ENCODE data around the gene NPIPB12.
"Not testable (repeated sequence)": the region's sequence is repeated elsewhere in the genome, so short reads cannot be mapped to it uniquely, and the experiment has no call there.

NPIPB12 gene

DNA sequence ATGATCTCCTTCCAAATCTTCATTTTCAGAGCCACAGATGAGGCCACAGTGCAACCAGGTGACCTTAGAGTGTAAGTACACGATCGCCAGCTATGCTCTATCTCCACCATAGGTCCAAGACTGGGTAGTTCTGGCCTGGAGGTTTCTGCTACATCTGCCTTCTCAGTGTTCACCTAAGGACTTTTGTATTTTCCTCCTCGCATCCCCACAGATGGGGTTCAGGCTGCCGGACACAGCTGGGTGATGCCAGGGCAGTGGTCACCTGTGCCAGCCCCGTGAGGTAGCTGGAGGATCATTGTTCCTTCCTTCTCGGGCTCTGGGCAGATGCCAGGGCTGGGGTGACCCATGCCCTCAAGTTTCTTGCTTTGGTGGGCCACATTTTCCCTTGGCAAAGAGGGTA is at the start of gene NPIPB12:
TSS of gene NPIPB12 (minus strand) at position 101 of the 400 bp plus-strand sequence.
- H3K4me3 ChIP-seq (ENCODE audit: low read depth, low read length) = not testable (repeated sequence)

DNA sequence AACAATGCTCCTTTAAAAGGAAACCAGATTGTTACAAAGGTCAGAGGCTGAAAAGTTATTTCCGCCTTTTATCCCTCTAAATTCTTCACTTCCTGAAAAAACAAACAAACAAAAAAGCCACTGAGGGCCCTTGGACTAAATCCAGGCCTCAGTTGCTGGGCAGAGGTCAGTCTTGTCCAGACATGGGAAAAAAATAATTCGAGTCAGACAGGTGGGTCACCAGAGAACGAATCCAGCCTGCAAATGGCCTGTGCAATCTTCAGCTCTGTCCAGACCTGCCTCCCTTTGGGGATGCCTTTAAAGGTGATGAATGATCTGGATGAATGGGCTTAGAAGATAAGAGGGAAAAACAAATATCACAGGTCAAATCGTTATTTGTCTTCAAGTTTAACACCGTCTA is 15.3 kb upstream of the NPIPB12 start:
- not testable (repeated sequence) for H3K4me3 ChIP-seq (ENCODE audit: low read depth, low read length)

DNA sequence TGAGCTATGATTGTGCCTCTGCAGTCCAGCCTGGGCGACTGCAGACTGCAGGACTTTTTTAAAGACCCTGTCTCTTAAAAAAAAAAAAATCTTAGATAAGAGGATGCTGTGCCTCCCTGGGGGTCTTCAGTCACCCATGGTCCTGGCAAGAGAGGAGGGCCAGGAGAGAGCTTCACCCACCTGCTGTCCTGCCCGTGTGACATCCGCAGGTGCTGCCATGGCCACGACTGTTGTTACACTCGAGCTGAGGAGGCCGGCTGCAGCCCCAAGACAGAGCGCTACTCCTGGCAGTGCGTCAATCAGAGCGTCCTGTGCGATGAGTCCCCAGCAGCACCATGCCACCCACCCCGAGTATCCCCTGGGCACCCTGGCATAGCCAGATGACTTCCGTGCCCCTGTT is 23.9 kb downstream of the NPIPB12 start:
- H3K4me3 ChIP-seq (ENCODE audit: low read depth, low read length) = not testable (repeated sequence)

DNA sequence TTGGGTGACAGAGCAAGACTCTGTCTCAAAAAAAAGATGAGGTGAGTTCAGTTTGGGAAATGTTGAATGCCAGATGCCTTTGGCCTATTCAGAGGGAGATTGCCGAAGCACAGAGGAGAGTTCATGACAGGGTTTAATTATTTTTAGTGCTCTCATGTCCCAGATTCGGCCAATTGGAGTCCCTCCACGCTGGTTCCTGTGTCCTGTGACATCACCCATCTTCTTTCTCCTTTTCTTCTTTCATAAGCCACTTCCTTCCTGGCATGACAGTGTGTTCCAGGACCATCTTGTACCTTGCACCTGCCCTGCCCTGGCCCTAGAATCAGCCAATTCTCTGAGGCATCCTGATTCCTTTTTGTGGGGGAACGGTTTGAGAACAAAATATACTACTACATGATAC is 34.1 kb downstream of the NPIPB12 start:
- not testable (repeated sequence) for H3K4me3 ChIP-seq (ENCODE audit: low read depth, low read length)

DNA sequence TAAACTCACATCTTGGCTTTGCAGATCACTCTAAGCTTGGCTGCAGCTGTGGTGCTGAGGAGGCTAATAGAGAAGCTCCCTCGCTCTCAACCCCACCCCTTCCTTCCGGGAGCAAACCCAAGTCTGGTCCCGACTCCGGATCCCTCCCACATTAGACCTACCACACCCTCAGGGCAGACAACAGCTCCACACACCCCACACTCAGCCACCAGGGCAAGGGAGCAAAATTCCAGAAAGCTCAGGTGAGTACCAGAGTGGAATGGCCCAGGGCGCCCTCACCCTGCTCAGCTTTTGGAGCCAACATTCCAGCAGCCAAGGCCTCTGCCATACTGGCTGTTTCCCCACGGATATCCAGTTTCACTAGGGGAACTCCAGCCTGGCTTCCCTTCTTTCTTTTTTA is 36.5 kb downstream of the NPIPB12 start:
- not testable (repeated sequence) for H3K4me3 ChIP-seq (ENCODE audit: low read depth, low read length)

DNA sequence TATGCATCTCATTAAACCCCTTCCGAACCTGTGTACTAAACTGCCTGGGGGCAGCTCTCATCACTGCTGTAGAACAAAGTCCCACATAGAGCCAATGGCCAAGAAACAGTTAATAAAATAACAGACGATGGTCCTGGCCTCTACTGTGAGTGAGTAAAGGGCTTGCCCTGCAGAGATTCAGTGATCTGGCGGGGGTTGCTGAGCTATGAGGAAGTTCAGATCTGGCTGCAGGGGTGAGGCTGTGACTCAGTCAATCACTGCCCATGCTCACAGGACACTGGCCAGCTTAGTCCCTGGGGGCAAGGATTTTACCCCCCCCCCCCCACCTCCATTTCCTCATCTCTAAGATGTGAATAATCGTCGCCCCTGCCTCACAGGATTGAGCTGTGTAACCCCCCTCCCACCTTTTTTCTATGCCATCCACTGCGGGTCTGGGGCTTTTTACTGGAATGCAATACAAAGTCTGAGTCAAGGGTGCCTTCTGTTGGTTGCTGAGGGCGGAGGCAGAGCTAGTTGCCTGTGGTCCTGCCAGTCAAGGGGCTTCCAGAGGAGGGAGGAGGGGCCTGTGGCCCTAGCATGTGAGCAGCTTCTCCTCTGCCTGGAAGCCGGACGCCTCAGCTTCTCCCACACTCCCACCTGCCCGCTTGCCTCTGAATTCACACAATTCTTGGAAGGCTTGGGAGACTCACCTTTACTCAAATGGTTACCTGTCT is 38.4 kb downstream of the NPIPB12 start:
- H3K4me3 ChIP-seq (ENCODE audit: low read depth, low read length) = not testable (repeated sequence)

DNA sequence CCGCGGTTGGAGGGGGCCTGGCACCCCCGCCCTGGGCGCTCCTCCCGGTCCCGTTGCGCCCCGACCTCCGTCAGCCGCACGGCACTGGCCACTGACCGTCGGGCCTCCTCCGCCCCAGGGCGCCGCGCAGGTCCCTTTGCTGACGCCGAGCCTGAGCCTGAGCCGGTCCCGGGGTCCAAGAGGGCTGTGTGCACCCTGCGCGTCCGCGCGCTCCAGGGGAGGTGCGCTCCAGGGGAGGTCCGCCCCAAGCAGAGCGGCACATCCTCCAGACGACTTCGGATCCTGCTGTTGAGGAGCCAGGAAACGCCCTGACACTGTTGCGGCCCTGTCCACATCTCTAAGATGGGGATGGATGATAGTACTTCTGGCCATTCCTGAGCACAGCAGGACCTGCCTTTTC is 39.3 kb downstream of the NPIPB12 start:
- not testable (repeated sequence) for H3K4me3 ChIP-seq (ENCODE audit: low read depth, low read length)

DNA sequence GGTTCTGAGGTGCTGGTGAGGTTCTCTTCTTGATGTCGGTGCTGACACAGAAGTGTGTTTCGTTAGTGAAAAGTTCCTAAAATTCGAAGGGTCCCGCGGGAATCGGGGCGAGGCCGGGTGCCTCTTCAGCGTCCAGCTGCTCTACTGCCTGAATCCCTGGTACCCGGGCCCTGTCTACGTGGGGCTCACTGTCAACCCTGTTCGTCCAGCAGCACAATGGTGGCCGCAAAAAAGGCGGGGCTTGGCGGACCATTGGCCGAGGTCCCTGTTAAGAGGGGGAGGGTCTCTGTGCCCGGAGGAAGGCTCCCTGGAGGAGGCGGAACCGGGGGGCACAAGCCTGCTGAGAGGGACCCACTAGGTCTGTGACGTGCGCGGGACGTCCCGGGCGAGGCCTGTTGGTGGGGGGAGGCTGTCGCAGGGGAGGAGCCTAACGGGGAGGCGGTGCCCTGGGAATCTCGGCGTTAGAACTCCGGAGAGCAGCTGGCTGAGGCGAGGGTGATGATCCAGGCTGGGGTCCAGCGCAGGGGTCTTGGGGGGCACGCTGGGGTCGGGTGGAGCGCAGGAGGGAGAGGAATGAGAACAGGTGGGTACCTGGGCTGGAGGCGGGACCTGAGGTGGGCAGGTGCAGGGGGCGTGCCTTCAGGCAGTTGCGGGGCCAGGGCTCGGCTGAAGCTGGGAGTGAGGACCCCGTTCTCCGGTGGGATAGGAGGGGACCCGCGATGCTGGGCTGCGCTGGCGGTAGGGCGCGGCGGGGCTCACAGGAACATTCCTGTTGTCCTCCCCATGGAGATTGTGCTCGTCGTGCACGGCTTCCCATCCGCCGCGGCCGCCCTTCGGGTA is 40.0 kb downstream of the NPIPB12 start:
- not testable (repeated sequence) for H3K4me3 ChIP-seq (ENCODE audit: low read depth, low read length)

DNA sequence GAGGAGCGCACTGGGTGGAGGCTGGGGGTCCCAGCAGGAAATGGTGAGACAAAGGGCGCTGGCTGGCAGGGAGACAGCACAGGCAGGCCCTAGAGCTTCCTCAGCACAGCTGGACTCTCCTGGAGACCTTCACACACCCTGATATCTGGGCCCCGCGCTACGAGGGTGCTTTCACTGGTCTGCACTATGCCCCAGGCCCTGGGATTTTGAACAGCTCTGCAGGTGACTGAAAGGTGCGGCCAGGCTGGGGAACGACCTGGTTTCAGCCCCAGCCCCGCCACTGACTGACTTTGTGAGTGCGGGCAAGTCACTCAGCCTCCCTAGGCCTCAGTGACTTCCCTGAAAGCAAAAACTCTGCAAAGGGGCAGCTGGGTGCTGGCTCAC is 45.6 kb downstream of the NPIPB12 start:
- H3K4me3 ChIP-seq (ENCODE audit: low read depth, low read length) = not testable (repeated sequence)

DNA sequence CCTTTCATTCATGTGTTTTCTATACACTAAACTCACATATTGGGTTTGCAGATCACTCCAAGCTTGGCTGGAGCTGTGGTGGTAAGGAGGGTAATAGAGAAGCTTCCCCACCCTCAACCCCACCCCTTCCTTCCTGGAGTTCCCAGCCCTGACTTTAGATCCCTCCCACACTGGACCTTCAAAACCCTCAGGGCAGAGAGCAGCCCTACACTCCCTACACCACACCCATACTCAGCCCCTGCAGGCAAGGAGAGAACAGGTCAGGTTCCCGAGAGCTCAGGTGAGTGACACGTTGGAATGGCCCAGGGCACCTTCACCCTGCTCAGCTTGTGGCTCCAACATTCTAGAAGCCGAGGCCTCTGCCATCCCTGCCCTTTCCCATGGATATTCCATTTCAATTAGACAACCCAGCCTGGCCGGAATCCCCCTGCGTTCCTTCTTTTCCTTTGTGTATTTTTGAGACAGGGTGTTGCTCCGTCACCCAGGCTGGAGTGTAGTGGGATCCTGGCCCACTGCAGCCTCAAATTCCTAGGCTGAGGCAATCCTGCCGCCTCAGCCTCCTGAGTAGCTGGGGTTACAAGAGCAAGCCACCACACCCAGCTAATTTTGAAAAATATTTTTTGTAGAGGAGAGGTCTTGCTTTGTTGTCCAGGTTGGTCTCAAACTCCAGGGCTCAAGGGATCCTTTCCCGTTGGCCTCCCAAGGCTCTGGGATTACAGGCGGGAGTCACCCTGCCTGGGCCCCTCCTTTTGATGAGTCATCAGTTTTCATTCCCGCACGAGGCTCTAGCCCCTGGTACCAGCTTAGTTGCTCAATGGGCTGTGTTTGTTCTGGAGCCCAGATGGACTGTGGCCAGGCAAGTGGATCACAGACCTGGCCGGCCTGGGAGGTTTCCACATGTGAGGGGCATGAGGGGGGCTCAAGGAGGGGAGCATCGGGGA is 46.2 kb downstream of the NPIPB12 start, which contains the start of gene SULT1A4:
TSS of gene SULT1A4 (plus strand) at position 208 of the 941 bp plus-strand sequence. CDS start 1,473 bp downstream, outside the sequence.
- not testable (repeated sequence) for H3K4me3 ChIP-seq (ENCODE audit: low read depth, low read length)

DNA sequence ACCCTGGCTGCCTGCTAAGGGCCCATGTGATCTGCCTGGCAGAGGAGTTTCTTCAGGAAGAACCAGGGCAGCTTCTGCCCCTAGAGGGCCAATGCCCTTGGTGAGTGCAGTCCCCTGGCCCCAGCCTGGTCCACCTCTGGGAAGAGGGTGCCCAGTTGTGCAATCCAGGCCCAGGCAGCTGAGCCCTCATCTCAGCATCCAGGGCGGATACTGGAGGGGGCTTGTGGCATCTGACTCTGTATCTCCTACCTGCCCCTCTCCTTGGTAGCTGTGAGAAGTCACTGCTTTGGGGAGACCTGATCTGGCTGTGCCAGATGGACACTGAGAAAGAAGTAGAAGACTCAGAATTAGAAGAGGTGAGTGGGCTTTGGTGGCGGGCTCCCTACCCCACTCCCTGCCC is 48.5 kb downstream of the NPIPB12 start:
- H3K4me3 ChIP-seq (ENCODE audit: low read depth, low read length) = not testable (repeated sequence)

DNA sequence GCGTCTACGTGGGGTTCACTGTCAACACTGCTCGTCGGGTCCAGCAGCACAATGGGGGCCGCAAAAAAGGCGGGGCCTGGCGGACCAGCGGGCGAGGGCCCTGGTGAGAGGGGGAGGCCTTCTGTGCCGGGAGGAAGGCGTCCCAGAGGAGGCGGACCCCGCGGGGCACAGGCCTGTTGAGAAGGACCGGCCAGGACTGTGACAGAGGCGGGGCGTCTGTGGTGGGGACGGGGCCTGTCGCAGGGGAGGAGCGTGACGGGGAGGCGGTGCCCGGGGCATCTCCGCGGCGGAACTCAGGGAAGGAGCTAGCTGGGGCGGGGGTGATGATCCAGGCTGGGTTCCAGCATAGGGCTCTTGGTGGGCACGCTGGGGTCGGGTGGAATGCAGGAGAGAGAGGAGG is 51.4 kb downstream of the NPIPB12 start:
- H3K4me3 ChIP-seq (ENCODE audit: low read depth, low read length) = not testable (repeated sequence)

DNA sequence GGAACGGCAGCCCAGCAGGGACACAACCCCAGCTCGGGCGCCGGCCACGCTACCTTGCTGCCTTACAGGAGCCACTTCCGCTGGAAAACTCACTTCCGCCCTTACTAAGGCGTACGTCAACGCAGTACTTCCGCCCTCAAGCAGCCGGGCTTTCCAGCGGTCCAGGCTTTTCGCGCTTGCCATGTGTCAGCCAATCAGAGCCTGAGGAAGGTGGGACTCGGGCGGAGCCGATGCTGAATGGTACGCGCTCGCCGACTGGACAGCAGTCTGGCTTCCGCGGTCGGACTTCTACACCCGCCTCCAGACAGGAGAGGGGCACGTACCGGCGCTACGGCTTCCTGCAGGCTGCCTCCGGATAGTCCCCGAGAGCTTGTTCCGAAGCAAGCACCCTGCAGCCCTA is 51.9 kb downstream of the NPIPB12 start, which contains the start of the genes BOLA2 and SLX1B:
TSS of gene BOLA2 (minus strand) at position 83 of the 400 bp plus-strand sequence. CDS start 98 bp downstream, outside the sequence.
TSS of gene SLX1B (plus strand) at position 265 of the 400 bp plus-strand sequence.
- not testable (repeated sequence) for H3K4me3 ChIP-seq (ENCODE audit: low read depth, low read length)

DNA sequence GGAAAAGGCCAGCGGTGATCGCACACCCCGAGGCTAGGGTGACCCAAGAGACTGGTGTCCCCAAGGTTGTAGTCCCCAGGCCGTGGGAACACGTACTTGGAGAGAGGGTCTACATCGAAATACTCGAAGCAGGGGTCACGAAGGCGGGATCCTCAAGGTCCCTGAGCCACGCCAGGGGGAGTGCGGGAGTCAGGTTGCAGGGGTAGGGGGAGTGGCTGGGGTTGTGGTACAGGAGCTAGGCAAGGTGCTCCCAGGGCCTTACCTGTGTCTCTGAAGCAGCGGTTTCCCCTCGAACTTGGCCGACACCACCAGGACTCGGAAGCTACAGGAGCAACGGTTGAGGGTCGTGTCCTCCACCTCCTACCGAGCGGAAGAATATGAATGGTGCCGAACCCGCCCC is 52.5 kb downstream of the NPIPB12 start:
- H3K4me3 ChIP-seq (ENCODE audit: low read depth, low read length) = not testable (repeated sequence)

Measured in WI38 (cell line).